Erythroblast (primary cell): ENCODE results near the gene GALNT15.

Experiments
- GATA1 ChIP-seq: IDR thresholded peaks from 2 replicates; pipeline ENCODE4 v1.6.1; 2011; ENCODE audit warnings: low read depth, mild to moderate bottlenecking, control low read depth, low read length, moderate library complexity
- POLR2A ChIP-seq: IDR thresholded peaks from 2 replicates; pipeline ENCODE4 v1.6.1; 2011; ENCODE audit warnings: mild to moderate bottlenecking, low read length

- TF ChIP-seq POLR2A (no peak), GATA1 (no peak)
Measured at GRCh38 chr3:16239086-16239770, 64.7 kb downstream of the GALNT15 start.
